Forelimb muscle (tissue), 1 donor: ENCODE measurements around the gene USP6NL. TPM values are rescaled to one million over a fixed set of nuclear protein-coding genes. Genes with fewer than 3 reads are reported as not detected.

ENCODE experiments used
- DNase-seq: peaks from one replicate; pipeline ENCODE4 v3.0.0-alpha.2; 2013; ENCODE audit warnings: low read depth
- polyA plus RNA-seq: library from polyadenylated mRNA; unstranded; fragments of 120-200 nt; gene quantifications from one replicate; pipeline ENCODE4 v1.2.1, GENCODE V29; 2013; ENCODE audit not compliant: insufficient read length

The USP6NL gene
- polyA plus RNA-seq, 1 donor: 7.7 TPM

GRCh38 chr10:11415095-11415494 is 196.4 kb downstream of the USP6NL start:
- DNase-seq: no peak

- DNase-seq: no peak
Measured at GRCh38 chr10:11414314-11415038, 197.0 kb downstream of the USP6NL start.

GRCh38 chr10:11411926-11412545 is 199.4 kb downstream of the USP6NL start:
- DNase-seq: no peak

- no peak for DNase-seq
Measured at GRCh38 chr10:11409357-11409756, 202.1 kb downstream of the USP6NL start.

GRCh38 chr10:11407939-11408338 is 203.5 kb downstream of the USP6NL start:
- no peak for DNase-seq

GRCh38 chr10:11406746-11407145 is 204.7 kb downstream of the USP6NL start:
- no peak for DNase-seq

- no peak for DNase-seq
Measured at GRCh38 chr10:11404901-11405300, 206.5 kb downstream of the USP6NL start.

Other genes with a start within 250 kb of the USP6NL start
- 7.7 TPM for gene ECHDC3, start 130.7 kb upstream of the USP6NL start, polyA plus RNA-seq
- 4.7 TPM for gene PROSER2, start 211.7 kb upstream of the USP6NL start, polyA plus RNA-seq